SK-N-SH (cell line): ENCODE results near the gene SMIM7. TPM values are rescaled to one million over a fixed set of nuclear protein-coding genes. Genes with fewer than 3 reads are reported as not detected.

ENCODE experiments used
- polyA plus RNA-seq, 3 experiments: library from polyadenylated mRNA; depleted of rRNA; stranded (reverse); fragments of >200 nt; gene quantifications; 2 replicates each; pipeline ENCODE4 v1.2.3, GENCODE V29; 2012

Gene SMIM7
- polyA plus RNA-seq, 1 of the 3 experiments (the other 2 are of a cell fraction), result 74.2 TPM

Other genes starting within 250 kb of the SMIM7 start
- 16.0 and 18.7 TPM in 2 replicates for gene EPS15L1, start 188.2 kb downstream of the SMIM7 start, polyA plus RNA-seq (2012; rRNA removed)
- not detected in 2 replicates for gene CALR3, start 164.0 kb downstream of the SMIM7 start, polyA plus RNA-seq (2012; rRNA removed)
- 5.1 and 6.0 TPM in 2 replicates for gene C19orf44, start 163.8 kb downstream of the SMIM7 start, polyA plus RNA-seq (2012; rRNA removed)
- gene CHERP, start 117.7 kb downstream of the SMIM7 start, polyA plus RNA-seq (2012; rRNA removed), result 7.7 and 16.8 TPM in 2 replicates
- 23.5 and 28.4 TPM in 2 replicates for gene SLC35E1, start 87.7 kb downstream of the SMIM7 start, polyA plus RNA-seq (2012; rRNA removed)
- 3.5 and 3.8 TPM in 2 replicates for gene MED26, start 31.9 kb downstream of the SMIM7 start, polyA plus RNA-seq (2012; rRNA removed)
- 3.3 and 4.3 TPM in 2 replicates for gene TMEM38A, start 995 bp upstream of the SMIM7 start, polyA plus RNA-seq (2012; rRNA removed)
- gene NWD1, start 59.7 kb upstream of the SMIM7 start, polyA plus RNA-seq (2012; rRNA removed), result not detected in 2 replicates
- 29.7 and 31.2 TPM in 2 replicates for gene SIN3B, start 169.3 kb upstream of the SMIM7 start, polyA plus RNA-seq (2012; rRNA removed)
- gene F2RL3, start 228.9 kb upstream of the SMIM7 start, polyA plus RNA-seq (2012; rRNA removed), result not detected in 2 replicates